HG03575 (cell line): ENCODE measurements around the gene TNFRSF8.

Source experiments
- ATAC-seq: cut with Tn5 transposase; IDR thresholded peaks from one replicate; pipeline ENCODE4 v1.9.1; 2021; ENCODE audit not compliant: unreplicated experiment, insufficient number of reproducible peaks, low FRiP score; ENCODE audit errors: extremely low read depth

TNFRSF8 gene

DNA sequence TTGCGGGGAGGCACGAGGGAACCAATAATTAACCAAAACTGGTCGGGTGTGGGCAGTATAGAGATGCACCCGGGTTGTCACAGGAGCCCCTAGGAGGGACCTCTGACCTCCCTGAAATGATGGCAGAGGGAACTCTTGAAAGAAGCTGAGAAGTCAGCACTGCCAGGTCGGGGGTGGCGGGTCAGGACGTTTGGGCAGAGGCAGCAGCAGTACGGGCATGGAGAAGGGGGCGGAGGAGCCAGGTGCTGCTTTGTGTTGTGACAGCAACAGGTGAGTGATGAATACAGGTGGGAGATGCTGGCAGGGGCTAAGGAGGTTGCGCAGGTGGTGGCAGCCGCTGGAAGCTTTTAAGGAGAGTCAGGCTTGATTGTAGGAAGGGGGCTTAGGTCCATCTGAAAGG, 115.4 kb downstream of the TNFRSF8 start:
- ATAC-seq: no peak

- no peak for ATAC-seq
Measured at GRCh38 chr1:12179111-12179519, 116.0 kb downstream of the TNFRSF8 start.

DNA sequence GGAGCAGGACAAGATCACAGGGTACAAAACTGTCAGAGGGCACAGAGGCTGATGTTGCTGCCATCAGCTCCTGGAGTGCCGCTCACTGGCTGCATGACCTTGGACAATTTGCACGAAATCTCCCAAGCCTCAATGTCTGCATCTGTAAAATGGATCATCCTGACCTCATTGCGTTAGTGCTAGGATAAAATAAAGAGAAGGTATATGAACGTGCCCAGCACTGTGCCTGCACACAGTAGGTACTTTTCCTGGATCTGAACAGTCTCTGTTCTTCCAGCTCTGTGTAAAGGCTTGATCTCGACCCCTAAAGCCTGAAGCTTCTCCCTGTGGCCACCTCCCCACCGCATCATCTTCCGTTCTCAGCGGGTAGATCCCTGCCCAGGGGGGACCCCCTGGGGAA, 116.6 kb downstream of the TNFRSF8 start:
- ATAC-seq: no peak

GRCh38 chr1:12180315-12180714, 117.2 kb downstream of the TNFRSF8 start:
- no peak for ATAC-seq

GRCh38 chr1:12180903-12181302, 117.8 kb downstream of the TNFRSF8 start:
- ATAC-seq: no peak

GRCh38 chr1:12181568-12181967, 118.5 kb downstream of the TNFRSF8 start:
- no peak for ATAC-seq

- no peak for ATAC-seq
Measured at GRCh38 chr1:12182410-12182984, 119.4 kb downstream of the TNFRSF8 start.

DNA sequence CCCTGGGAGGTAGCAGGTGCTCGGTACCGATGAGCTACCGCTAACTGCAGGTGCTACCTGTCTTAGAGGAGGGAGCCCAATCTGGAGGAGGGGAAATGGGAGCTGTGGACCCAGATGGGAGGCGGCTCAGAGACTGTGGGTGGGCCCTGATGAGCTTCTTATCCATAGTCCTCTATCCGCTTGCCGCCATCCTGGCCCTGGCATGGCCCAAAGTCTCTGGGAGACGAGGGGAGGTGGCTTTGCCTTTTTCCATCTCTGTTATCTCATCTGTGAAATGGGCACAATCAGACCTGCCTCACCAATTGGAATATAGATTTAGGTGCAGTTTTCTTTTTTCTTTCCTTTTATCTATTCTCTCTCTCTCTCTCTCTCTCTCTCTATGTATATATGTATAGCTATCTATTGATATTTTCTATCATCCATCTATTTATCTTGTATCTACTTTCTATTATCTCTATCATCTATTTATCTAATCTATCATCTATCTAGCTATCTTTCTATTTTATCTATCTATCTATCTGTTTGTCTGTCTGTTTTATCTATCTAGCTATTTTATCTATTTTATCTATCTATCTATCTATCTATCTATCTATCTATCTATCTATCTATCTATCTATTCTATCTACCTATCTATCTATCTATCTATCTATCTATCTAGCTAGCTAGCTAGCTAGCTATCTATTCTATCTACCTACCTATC, 120.1 kb downstream of the TNFRSF8 start:
- ATAC-seq: no peak

- ATAC-seq: no peak
Measured at GRCh38 chr1:12184008-12184681, 121.0 kb downstream of the TNFRSF8 start.

- no peak for ATAC-seq
Measured at GRCh38 chr1:12185036-12185917, 122.2 kb downstream of the TNFRSF8 start.

DNA sequence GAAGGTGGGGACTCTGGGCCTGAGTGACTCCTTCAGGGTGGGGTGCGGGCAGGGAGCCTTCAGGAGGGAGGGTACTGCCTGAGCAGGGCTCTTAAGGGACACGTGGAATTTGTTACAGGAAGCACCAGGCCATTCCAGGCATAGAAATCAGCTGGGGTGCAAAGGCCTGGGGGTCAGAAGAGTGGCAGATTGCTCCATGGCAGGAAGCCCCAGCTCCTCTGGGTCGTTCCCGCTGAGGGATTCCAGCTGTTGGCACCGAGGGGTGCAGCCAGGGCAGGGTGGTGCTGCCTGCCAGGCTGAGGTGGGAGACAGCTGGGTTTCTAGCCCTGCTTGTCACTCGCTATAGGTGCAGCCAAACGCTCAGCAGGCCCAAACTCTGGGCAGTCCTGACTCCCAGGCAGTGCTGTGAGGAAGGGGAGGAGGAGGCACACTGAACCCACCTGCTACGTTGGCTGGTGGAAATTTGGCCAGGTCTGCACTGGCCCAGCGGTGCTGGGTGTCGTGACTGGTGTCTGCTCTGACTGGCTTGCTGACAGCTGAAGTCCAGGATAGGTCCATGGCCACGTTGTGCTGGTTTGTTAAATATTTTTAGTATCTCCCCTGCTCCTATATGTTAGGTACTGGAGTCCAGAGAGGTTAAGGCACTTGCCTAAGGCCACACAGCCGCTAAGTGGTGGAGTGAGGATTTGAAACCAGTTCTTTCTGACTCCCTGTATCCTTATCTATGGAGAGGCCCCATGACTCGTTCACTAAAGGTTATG, 123.0 kb downstream of the TNFRSF8 start:
- no peak for ATAC-seq

- ATAC-seq: no peak
Measured at GRCh38 chr1:12186679-12186985, 123.5 kb downstream of the TNFRSF8 start.

DNA sequence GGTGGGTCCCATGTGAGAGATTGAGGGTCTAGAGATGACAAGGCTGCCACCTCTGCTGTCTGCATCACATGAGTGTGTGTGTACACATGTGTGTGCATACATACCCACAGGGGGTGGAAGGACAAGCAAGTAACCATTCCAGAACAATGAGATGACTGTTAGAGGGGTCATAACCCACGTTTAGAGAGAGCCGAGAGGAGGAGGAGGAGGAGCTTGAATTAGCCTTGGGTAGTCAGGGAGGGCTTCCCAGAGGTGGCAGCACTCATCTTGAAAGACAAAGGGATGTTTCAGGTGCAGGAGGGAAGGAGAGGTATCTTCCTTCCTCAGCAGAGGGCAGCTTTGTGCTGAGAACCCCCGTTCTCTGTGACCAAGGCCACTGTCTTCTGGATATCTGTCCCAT, 125.0 kb downstream of the TNFRSF8 start:
- no peak for ATAC-seq

DNA sequence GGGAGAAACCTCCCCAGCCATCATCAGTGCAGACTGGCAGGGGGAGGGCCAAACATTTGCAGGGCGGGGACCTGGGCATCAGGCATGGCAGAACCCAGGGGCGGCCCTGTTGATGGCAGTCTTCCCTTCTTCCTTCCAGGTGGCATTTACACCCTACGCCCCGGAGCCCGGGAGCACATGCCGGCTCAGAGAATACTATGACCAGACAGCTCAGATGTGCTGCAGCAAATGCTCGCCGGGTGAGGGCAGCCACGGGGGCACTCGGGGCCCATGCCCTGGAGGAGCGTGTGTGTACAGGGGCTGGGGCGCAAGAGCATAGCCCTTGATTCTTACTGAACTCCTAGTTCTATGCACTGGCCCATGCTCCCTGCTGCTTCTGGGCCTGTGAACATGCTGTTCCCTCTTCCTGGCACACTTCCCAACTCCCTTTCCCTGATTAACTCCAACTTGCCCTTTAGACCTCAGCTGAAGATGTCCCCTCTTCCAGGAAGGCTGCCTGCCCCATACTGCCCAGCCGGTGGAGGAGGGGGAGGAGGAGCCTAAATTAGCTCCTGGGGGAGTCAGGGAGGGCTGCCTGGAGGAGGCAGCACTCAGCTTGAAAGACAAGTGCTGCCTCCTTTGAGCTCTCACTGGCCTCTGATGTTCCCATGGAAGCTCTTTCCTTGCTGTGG, 125.7 kb downstream of the TNFRSF8 start:
- ATAC-seq: no peak

DNA sequence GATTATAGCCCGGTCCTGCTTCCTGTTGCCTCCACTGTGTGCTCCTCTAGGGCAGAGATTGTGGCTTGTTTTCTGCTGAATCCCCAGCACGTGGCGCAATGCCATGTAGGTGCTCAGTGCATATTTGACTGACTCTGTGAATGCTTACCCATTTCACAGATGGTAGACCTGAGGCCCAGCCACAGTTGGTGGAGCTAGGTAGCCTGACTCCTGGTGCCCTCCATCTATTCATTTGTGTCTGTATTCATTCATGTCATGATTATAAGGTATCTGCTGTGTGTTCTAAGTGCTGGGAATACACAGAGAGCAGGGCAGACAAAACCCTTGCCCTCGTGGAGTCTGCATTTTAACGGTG, 126.2 kb downstream of the TNFRSF8 start:
- ATAC-seq: no peak

- no peak for ATAC-seq
Measured at GRCh38 chr1:12191242-12192032, 128.3 kb downstream of the TNFRSF8 start.
